ENCODE data around the gene CEBPA. TPM values are rescaled to one million over a fixed set of nuclear protein-coding genes. Genes with fewer than 3 reads are reported as not detected.

Gene CEBPA
- total and polyA plus RNA-seq, 7 donors: 5.8 to 50.7 (median 9.8) TPM

- Histone ChIP-seq H3K36me3 (ENCODE audit: insufficient read depth in 1 of 2, low read depth in 1 of 2) (no peaks in the 10 kb centered on the region), H3K4me3 (peak overlapping the region; percentile 86), H3K4me1 (peaks cover 26% of the 10 kb centered on the region), H3K27ac (peak overlapping the region; percentile 91), H3K27me3 (ENCODE audit: insufficient read depth in 3 of 3, low read length in 2 of 3) (no peaks in the 10 kb centered on the region), H3K9me3 (no peaks in the 10 kb centered on the region)
- TF ChIP-seq, protein P1, sequence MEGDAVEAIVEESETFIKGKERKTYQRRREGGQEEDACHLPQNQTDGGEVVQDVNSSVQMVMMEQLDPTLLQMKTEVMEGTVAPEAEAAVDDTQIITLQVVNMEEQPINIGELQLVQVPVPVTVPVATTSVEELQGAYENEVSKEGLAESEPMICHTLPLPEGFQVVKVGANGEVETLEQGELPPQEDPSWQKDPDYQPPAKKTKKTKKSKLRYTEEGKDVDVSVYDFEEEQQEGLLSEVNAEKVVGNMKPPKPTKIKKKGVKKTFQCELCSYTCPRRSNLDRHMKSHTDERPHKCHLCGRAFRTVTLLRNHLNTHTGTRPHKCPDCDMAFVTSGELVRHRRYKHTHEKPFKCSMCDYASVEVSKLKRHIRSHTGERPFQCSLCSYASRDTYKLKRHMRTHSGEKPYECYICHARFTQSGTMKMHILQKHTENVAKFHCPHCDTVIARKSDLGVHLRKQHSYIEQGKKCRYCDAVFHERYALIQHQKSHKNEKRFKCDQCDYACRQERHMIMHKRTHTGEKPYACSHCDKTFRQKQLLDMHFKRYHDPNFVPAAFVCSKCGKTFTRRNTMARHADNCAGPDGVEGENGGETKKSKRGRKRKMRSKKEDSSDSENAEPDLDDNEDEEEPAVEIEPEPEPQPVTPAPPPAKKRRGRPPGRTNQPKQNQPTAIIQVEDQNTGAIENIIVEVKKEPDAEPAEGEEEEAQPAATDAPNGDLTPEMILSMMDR (IDR thresholded peaks at IDR 0.05): no peak
- intact Hi-C loops (cut with DNase I): loop anchor here (5.0 kb wide), 3 partner anchors 67 to 83 kb away; partner anchors contain the start of gene CEBPG (in 2 of the 2)
- WGBS, 3 donors: 44 to 53% (median 47%) methylated on average over 13 of the region's 13 CpGs
- DNase-seq (no peak), ATAC-seq (no peak)
These were observed 2.0 kb upstream of the CEBPA start for GRCh38 chr19:33304371-33304759.

GRCh38 chr19:33303791-33304345 is 1.5 kb upstream of the CEBPA start:
- DNase-seq (peak in 1 of 2 donors; percentile 72), ATAC-seq (peak in 3 of 4 donors; percentile 16 to 53 (median 20))
- H3K36me3 ChIP-seq (ENCODE audit: insufficient read depth in 1 of 2, low read depth in 1 of 2): no peaks in the 10 kb centered on the region
- intact Hi-C loops (cut with DNase I): loop anchor here (2.0 to 5.0 kb wide), 4 partner anchors 57 to 83 kb away; partner anchors contain the start of gene CEBPG (in 2 of the 2)
- no peaks in the 10 kb centered on the region for H3K27me3 ChIP-seq (ENCODE audit: insufficient read depth in 3 of 3, low read length in 2 of 3)
- H3K4me1 ChIP-seq: peaks cover 26% of the 10 kb centered on the region
- TF ChIP-seq, protein P1 (IDR thresholded peaks at IDR 0.05): no peak
- H3K27ac ChIP-seq: peak overlapping the region; percentile 91
- no peaks in the 10 kb centered on the region for H3K9me3 ChIP-seq
- H3K4me3 ChIP-seq: peak overlapping the region; percentile 86
- WGBS, 3 donors: 4 to 14% (median 9%) methylated on average over 32 to 33 of the region's 33 CpGs

DNA sequence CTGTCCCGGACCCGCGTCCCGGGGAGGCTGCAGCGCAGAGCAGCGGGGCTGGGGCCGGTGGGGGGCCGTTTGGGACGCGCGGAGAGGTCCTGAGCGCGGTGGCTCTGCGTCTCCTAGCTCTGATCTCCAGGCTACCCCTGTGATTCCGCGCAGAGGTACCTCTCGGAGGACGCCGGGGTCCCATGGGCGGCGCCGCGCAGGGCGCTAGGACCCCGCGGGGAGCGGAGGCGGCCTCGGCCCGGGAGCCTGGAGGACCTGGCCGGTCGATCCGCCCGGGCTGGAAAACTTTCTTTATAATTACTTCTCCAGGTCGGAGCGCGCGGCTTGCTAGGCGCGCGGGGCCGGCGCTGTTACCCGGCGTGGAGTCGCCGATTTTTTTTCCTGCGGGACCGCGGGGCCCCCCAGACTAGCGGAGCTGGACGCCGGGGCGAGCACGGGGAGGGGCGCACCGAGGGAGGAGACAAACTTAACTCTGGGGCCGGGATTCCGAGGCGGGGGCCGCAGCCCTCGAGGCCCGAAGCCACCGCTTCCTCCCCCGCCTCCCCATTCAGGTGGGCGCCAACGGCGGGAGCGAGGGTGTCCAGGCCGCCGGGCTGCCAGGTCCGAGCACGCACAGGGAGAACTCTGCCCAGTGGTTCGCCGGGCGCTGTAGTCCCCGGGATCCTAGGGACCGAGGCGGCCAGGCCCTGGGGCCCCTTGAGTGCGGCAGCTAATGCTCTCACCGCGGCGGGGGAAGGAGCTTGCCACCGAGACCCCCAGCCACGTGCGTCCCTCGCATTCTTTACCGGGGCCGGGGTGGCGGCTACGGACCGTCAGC is 848 bp upstream of the CEBPA start:
- intact Hi-C loops (cut with DNase I): loop anchor here (2.0 to 5.0 kb wide), 4 partner anchors 56 to 84 kb away; partner anchors contain the start of gene CEBPG (in 2 of the 2)
- DNase-seq: peak; percentile 68 to 82

DNA sequence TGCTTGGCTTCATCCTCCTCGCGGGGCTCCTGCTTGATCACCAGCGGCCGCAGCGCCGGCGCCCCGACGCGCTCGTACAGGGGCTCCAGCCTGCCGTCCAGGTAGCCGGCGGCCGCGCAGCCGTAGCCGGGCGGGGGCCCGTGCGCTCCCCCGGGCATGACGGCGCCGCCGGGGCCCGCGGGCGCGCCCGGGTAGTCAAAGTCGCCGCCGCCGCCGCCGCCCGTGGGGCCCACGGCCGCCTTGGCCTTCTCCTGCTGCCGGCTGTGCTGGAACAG is 497 bp downstream of the CEBPA start:
- H3K27me3 ChIP-seq (ENCODE audit: insufficient read depth in 3 of 3, low read length in 2 of 3): no peaks in the 10 kb centered on the region
- TF ChIP-seq, protein P1 (IDR thresholded peaks at IDR 0.05): no peak
- peak overlapping the region; percentile 91 for H3K27ac ChIP-seq
- DNase-seq (no peak), ATAC-seq (no peak)
- no peaks in the 10 kb centered on the region for H3K36me3 ChIP-seq (ENCODE audit: insufficient read depth in 1 of 2, low read depth in 1 of 2)
- 0% methylated on average over 16 to 41 of the region's 41 CpGs for WGBS, 3 donors
- H3K4me1 ChIP-seq: peaks cover 23% of the 10 kb centered on the region
- intact Hi-C loops (cut with DNase I): loop anchor here (2.0 to 5.0 kb wide), 4 partner anchors 55 to 85 kb away; partner anchors contain the start of gene CEBPG (in 2 of the 2)
- H3K4me3 ChIP-seq: peak overlapping the region; percentile 86
- no peaks in the 10 kb centered on the region for H3K9me3 ChIP-seq

More for the DNA sequence above, 848 bp upstream of the CEBPA start:
- peak; percentile 56 to 74 (median 62) for ATAC-seq
- H3K4me1 ChIP-seq: peaks cover 26% of the 10 kb centered on the region
- peak overlapping the region; percentile 86 for H3K4me3 ChIP-seq
- H3K36me3 ChIP-seq (ENCODE audit: insufficient read depth in 1 of 2, low read depth in 1 of 2): no peaks in the 10 kb centered on the region
- TF ChIP-seq, protein P1 (IDR thresholded peaks at IDR 0.05): no peak
- peak overlapping the region; percentile 91 for H3K27ac ChIP-seq
- H3K9me3 ChIP-seq: no peaks in the 10 kb centered on the region
- WGBS, 3 donors: 0 to 1% (median 1%) methylated on average over 60 to 92 of the region's 92 CpGs
- no peaks in the 10 kb centered on the region for H3K27me3 ChIP-seq (ENCODE audit: insufficient read depth in 3 of 3, low read length in 2 of 3)

Data from psoas muscle (tissue), 8 donors.